Measurements from ENCODE around the gene RECK.
"Not testable (repeated sequence)": the region's sequence is repeated elsewhere in the genome, so short reads cannot be mapped to it uniquely, and the experiment has no call there.

RECK gene

GRCh38 chr9:36036780-36037548 is at the start of gene RECK:
RECK (plus strand) TSS chr9:36036913; CDS start chr9:36036999, 86 bp downstream.
- DNase-seq = peak; percentile 65

GRCh38 chr9:35990155-35990554 is 46.6 kb upstream of the RECK start:
- DNase-seq = no peak

GRCh38 chr9:35993136-35993535 is 43.6 kb upstream of the RECK start:
- not testable (repeated sequence) for DNase-seq

- DNase-seq = no peak
These were observed 42.6 kb upstream of the RECK start for GRCh38 chr9:35993976-35994720.

GRCh38 chr9:35994959-35995358 is 41.8 kb upstream of the RECK start:
- no peak for DNase-seq

GRCh38 chr9:35996358-35996970 is 40.2 kb upstream of the RECK start:
- no peak for DNase-seq

GRCh38 chr9:35997016-35997415 is 39.7 kb upstream of the RECK start:
- DNase-seq = not testable (repeated sequence)

- DNase-seq = no peak
These were observed 38.4 kb upstream of the RECK start for GRCh38 chr9:35998333-35998732.

GRCh38 chr9:36005891-36006290 is 30.8 kb upstream of the RECK start:
- no peak for DNase-seq

GRCh38 chr9:36006549-36007315 is 30.0 kb upstream of the RECK start:
- DNase-seq = no peak

- DNase-seq = no peak
These were observed 29.4 kb upstream of the RECK start for GRCh38 chr9:36007316-36007708.

GRCh38 chr9:36007852-36008251 is 28.9 kb upstream of the RECK start:
- DNase-seq = no peak

GRCh38 chr9:36008774-36009300 is 27.9 kb upstream of the RECK start:
- peak; percentile 35 for DNase-seq

- no peak for DNase-seq
These were observed 25.3 kb upstream of the RECK start for GRCh38 chr9:36011379-36011778.

GRCh38 chr9:36017278-36017677 is 19.4 kb upstream of the RECK start:
- no peak for DNase-seq

- no peak for DNase-seq
These were observed 18.6 kb upstream of the RECK start for GRCh38 chr9:36018129-36018528.

- no peak for DNase-seq
These were observed 17.6 kb upstream of the RECK start for GRCh38 chr9:36018891-36019720.

GRCh38 chr9:36021968-36022367 is 14.7 kb upstream of the RECK start:
- no peak for DNase-seq

- DNase-seq = peak; percentile 52
These were observed 13.3 kb upstream of the RECK start for GRCh38 chr9:36023260-36024048.

GRCh38 chr9:36025746-36026145 is 11.0 kb upstream of the RECK start:
- no peak for DNase-seq

- no peak for DNase-seq
These were observed 7.5 kb upstream of the RECK start for GRCh38 chr9:36029202-36029601.

All from NCI-H1694 treated with DMSO at 0.1 percent for 48 hours (cell line).